Neuronal stem cell (in vitro differentiated cells): Measurements from ENCODE around the gene MTUS2.

Experiments
- DNase-seq: peaks from one replicate; pipeline ENCODE4 v3.0.0-alpha.2; 2013; ENCODE audit warnings: low spot score
- H2AFZ ChIP-seq: one replicate; pipeline ENCODE4 v1.6.1; 2013; ENCODE audit warnings: mild to moderate bottlenecking, low read length, inconsistent platforms
- H2AK5ac ChIP-seq: 2 replicates; pipeline ENCODE4 v1.6.1; 2013; ENCODE audit warnings: low read depth, mild to moderate bottlenecking, inconsistent platforms, low read length, moderate library complexity, mixed read lengths
- H2BK120ac ChIP-seq: 2 replicates; pipeline ENCODE4 v1.6.1; 2013; ENCODE audit warnings: low read depth, mild to moderate bottlenecking, inconsistent platforms, low read length, moderate library complexity, mixed read lengths
- H2BK12ac ChIP-seq: one replicate; pipeline ENCODE4 v1.6.1; 2013; ENCODE audit warnings: low read length, inconsistent platforms
- H2BK15ac ChIP-seq: 2 replicates; pipeline ENCODE4 v1.6.1; 2013; ENCODE audit warnings: mild to moderate bottlenecking, low read length, inconsistent platforms, mixed read lengths
- H2BK5ac ChIP-seq: one replicate; pipeline ENCODE4 v1.6.1; 2013; ENCODE audit warnings: inconsistent platforms, mild to moderate bottlenecking, low read length, moderate library complexity
- H3K14ac ChIP-seq: one replicate; pipeline ENCODE4 v1.6.1; 2013; ENCODE audit warnings: low read length, inconsistent platforms
- H3K18ac ChIP-seq: 2 replicates; pipeline ENCODE4 v1.6.1; 2013; ENCODE audit warnings: low read length, inconsistent platforms
- H3K23ac ChIP-seq: 2 replicates; pipeline ENCODE4 v1.6.1; 2013; ENCODE audit warnings: low read depth, mild to moderate bottlenecking, mixed read lengths, low read length, inconsistent platforms; ENCODE audit not compliant: poor library complexity
- H3K27ac ChIP-seq: replicated peaks from 3 replicates; pipeline ENCODE4 v1.5.1; 2013; ENCODE audit warnings: low read length, inconsistent platforms
- H3K27me3 ChIP-seq, 3 experiments: 2 replicates each; pipeline ENCODE4 v1.6.1; 2013; ENCODE audit warnings: low read length in 3 of 3, mild to moderate bottlenecking in 2 of 3, inconsistent platforms in 1 of 3, low read depth in 1 of 3, mixed read lengths in 1 of 3, moderate library complexity in 1 of 3; ENCODE audit not compliant: control insufficient read depth in 3 of 3, insufficient read depth in 3 of 3
- H3K36me3 ChIP-seq, 2 donors: replicated peaks in 1 of 2; 2 replicates each; pipeline ENCODE4 v1.6.1; 2013; ENCODE audit warnings: low read length in 2 of 2; ENCODE audit not compliant: control insufficient read depth in 2 of 2, insufficient read depth in 2 of 2
- H3K4ac ChIP-seq: 2 replicates; pipeline ENCODE4 v1.6.1; 2013; ENCODE audit warnings: inconsistent platforms, mild to moderate bottlenecking, low read length, moderate library complexity
- H3K4me1 ChIP-seq, 2 donors: 1 replicate in 1 of 2; 2 replicates in 1 of 2; pipeline ENCODE4 v1.6.1; 2013; ENCODE audit warnings: low read length in 2 of 2, low read depth in 1 of 2; ENCODE audit not compliant: control insufficient read depth in 2 of 2, insufficient read depth in 1 of 2
- H3K4me2 ChIP-seq: one replicate; pipeline ENCODE4 v1.6.1; 2013; ENCODE audit warnings: mild to moderate bottlenecking, low read length, inconsistent platforms; ENCODE audit not compliant: insufficient read depth, poor library complexity, severe bottlenecking
- H3K4me3 ChIP-seq, 2 donors: 2 replicates each; pipeline ENCODE4 v1.5.1; 2013; ENCODE audit warnings: low read length in 2 of 2, mild to moderate bottlenecking in 2 of 2, inconsistent platforms in 1 of 2, moderate library complexity in 1 of 2
- H3K79me1 ChIP-seq: one replicate; pipeline ENCODE4 v1.6.1; 2013; ENCODE audit warnings: low read depth, mild to moderate bottlenecking, inconsistent platforms, low read length, moderate library complexity
- H3K9ac ChIP-seq: one replicate; pipeline ENCODE4 v1.6.1; 2013; ENCODE audit warnings: mild to moderate bottlenecking, low read depth, low read length, inconsistent platforms; ENCODE audit not compliant: poor library complexity
- H3K9me3 ChIP-seq, 2 donors: replicated peaks in 1 of 2; 2 replicates each; pipeline versions ENCODE3 to v1.6.1; 2013; ENCODE audit warnings: low read length in 2 of 2, mild to moderate bottlenecking in 2 of 2, inconsistent platforms in 1 of 2, low read depth in 1 of 2, mixed read lengths in 1 of 2, moderate library complexity in 1 of 2; ENCODE audit not compliant: control insufficient read depth in 2 of 2, insufficient read depth in 1 of 2
- H4K8ac ChIP-seq: one replicate; pipeline ENCODE4 v1.6.1; 2013; ENCODE audit warnings: low read depth, mild to moderate bottlenecking, inconsistent platforms, low read length, moderate library complexity
- H4K91ac ChIP-seq: one replicate; pipeline ENCODE4 v1.6.1; 2013; ENCODE audit warnings: low read length, low read depth, mild to moderate bottlenecking, inconsistent platforms; ENCODE audit not compliant: poor library complexity
- WGBS, 2 donors: extraction: QIAGEN DNeasy Blood & Tissue Kit; methylation state at CpG; one replicate each; pipeline ENCODE4 v1.1.7; 2013; ENCODE audit warnings: missing lambda C conversion rate in 2 of 2, mixed read lengths in 1 of 2; ENCODE audit not compliant: insufficient read length in 2 of 2, insufficient replicate concordance in 1 of 2; ENCODE audit errors: extremely low coverage in 2 of 2; 5-methylcytosine and 5-hydroxymethylcytosine counted together

MTUS2 gene

DNA sequence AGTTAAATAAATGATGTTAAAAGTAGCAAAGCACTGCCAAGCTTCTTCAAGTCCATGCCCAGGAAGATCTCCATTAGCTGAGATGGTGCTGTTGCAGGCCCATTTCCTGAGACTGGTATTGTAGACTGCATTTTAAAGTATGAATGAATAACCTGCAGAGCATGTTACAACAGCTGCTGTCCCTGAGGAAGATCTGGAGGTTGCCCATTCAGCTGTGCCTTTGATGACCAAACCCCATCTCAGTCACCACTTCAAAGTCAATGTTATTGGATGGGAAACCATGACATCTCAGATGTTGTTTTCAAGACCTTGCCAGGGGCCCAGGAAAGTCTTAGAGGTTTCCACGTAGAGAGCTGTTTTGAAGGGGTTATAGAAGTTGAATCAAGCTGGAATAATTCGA, 281.3 kb downstream of the MTUS2 start:
- Histone ChIP-seq H3K27me3 (no peaks in the 10 kb centered on the region), H3K36me3 (no peaks in the 10 kb centered on the region), H3K9me3 (no peaks in the 10 kb centered on the region), H2BK15ac (no peak overlapping the region), H3K9ac (no peak overlapping the region), H3K4me2 (no peak overlapping the region), H3K4me3 (no peak overlapping the region), H4K8ac (no peak overlapping the region), H4K91ac (no peak overlapping the region), H2AK5ac (no peak overlapping the region), H2BK120ac (no peak overlapping the region), H2BK5ac (no peak overlapping the region), H2AFZ (no peak overlapping the region), H3K27ac (no peak overlapping the region), H3K4ac (no peak overlapping the region), H3K23ac (no peak overlapping the region), H2BK12ac (no peak overlapping the region), H3K14ac (no peak overlapping the region), H3K4me1 (peaks cover 0 to 3% of the 10 kb centered on the region in 2 donors), H3K18ac (no peak overlapping the region), H3K79me1 (no peaks in the 10 kb centered on the region)
- DNase-seq = no peak
- no CpG with 5 or more reads among the region's 2 CpGs for WGBS, 2 donors

GRCh38 chr13:29101905-29102304, 281.8 kb downstream of the MTUS2 start:
- Histone ChIP-seq H3K4me1 (peaks cover 0 to 3% of the 10 kb centered on the region in 2 donors), H3K18ac (no peak overlapping the region), H3K27me3 (no peaks in the 10 kb centered on the region), H3K36me3 (no peaks in the 10 kb centered on the region), H2AFZ (no peak overlapping the region), H3K27ac (no peak overlapping the region), H3K9me3 (no peaks in the 10 kb centered on the region), H2AK5ac (no peak overlapping the region), H3K4ac (no peak overlapping the region), H4K91ac (no peak overlapping the region), H3K4me2 (no peak overlapping the region), H3K4me3 (no peak overlapping the region), H4K8ac (no peak overlapping the region), H3K9ac (no peak overlapping the region), H2BK5ac (no peak overlapping the region), H2BK120ac (no peak overlapping the region), H3K14ac (no peak overlapping the region), H3K23ac (no peak overlapping the region), H3K79me1 (no peaks in the 10 kb centered on the region), H2BK15ac (no peak overlapping the region), H2BK12ac (no peak overlapping the region)
- DNase-seq = no peak
- WGBS, 2 donors = no CpG with 5 or more reads among the region's 3 CpGs

- no peak overlapping the region for H3K23ac ChIP-seq
- no peaks in the 10 kb centered on the region for H3K4me1 ChIP-seq
- WGBS, 2 donors = no CpG with 5 or more reads among the region's 11 CpGs
- no peaks in the 10 kb centered on the region for H3K36me3 ChIP-seq
- H3K79me1 ChIP-seq = no peaks in the 10 kb centered on the region
- no peak overlapping the region for H3K4me2 ChIP-seq
- H3K9me3 ChIP-seq = no peaks in the 10 kb centered on the region
- no peak overlapping the region for H3K18ac ChIP-seq
- H2BK120ac ChIP-seq = no peak overlapping the region
- H3K4ac ChIP-seq = no peak overlapping the region
- no peak overlapping the region for H3K4me3 ChIP-seq
- no peak overlapping the region for H2BK15ac ChIP-seq
- H2BK12ac ChIP-seq = no peak overlapping the region
- H3K9ac ChIP-seq = no peak overlapping the region
- no peaks in the 10 kb centered on the region for H3K27me3 ChIP-seq
- H3K27ac ChIP-seq = no peak overlapping the region
- no peak for DNase-seq
- H4K91ac ChIP-seq = no peak overlapping the region
- H2AFZ ChIP-seq = no peak overlapping the region
- H2BK5ac ChIP-seq = no peak overlapping the region
- H4K8ac ChIP-seq = no peak overlapping the region
- H2AK5ac ChIP-seq = no peak overlapping the region
- H3K14ac ChIP-seq = no peak overlapping the region
Observed at GRCh38 chr13:29103065-29103800, 283.1 kb downstream of the MTUS2 start.

GRCh38 chr13:29104461-29104860, 284.3 kb downstream of the MTUS2 start:
- H2BK5ac ChIP-seq = no peak overlapping the region
- H3K4me3 ChIP-seq = no peak overlapping the region
- H3K14ac ChIP-seq = no peak overlapping the region
- H3K4me1 ChIP-seq = peaks cover 0 to 2% of the 10 kb centered on the region in 2 donors
- H4K8ac ChIP-seq = no peak overlapping the region
- no peak overlapping the region for H3K9ac ChIP-seq
- no peaks in the 10 kb centered on the region for H3K36me3 ChIP-seq
- no peak overlapping the region for H3K4ac ChIP-seq
- H2AFZ ChIP-seq = no peak overlapping the region
- WGBS, 2 donors = no CpG with 5 or more reads among the region's 8 CpGs
- no peak overlapping the region for H2BK15ac ChIP-seq
- no peak overlapping the region for H3K18ac ChIP-seq
- no peak overlapping the region for H4K91ac ChIP-seq
- no peak for DNase-seq
- no peak overlapping the region for H2BK12ac ChIP-seq
- H2AK5ac ChIP-seq = no peak overlapping the region
- no peak overlapping the region for H3K4me2 ChIP-seq
- no peak overlapping the region for H3K23ac ChIP-seq
- H2BK120ac ChIP-seq = no peak overlapping the region
- H3K9me3 ChIP-seq = no peaks in the 10 kb centered on the region
- no peaks in the 10 kb centered on the region for H3K27me3 ChIP-seq
- H3K27ac ChIP-seq = no peak overlapping the region
- H3K79me1 ChIP-seq = no peaks in the 10 kb centered on the region
